ENCODE measurements around the gene DGAT2. TPM values are rescaled to one million over a fixed set of nuclear protein-coding genes. Genes with fewer than 3 reads are reported as not detected.

Gene DGAT2
- total RNA-seq, 4 donors from 2014 or later: 22.9 to 194 (median 52.8) TPM

DNA sequence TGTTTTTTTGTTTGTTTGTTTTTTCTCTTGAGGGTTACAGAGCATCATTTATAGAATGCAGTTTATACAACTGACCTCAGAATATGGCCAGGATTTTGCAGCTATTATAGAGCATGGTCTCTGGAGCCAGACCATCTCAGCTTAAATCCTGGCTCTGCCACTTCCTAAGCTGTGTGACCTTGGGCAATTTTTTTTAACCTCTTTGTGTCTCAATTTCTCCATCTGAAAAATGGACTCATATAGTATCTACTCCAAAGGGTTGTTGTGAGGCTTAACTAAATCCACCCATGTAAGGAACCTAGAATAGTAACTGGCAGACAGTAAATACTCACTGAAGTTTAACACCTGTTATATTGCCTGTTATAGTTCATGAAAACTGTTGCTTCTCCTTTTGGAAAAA lies 8.3 kb upstream of the DGAT2 start:
- no peaks in the 10 kb centered on the region for H3K36me3 ChIP-seq
- DNase-seq (ENCODE audit: low spot score in 2 of 2): no peak
- H3K9me3 ChIP-seq: no peaks in the 10 kb centered on the region
- peak overlapping the region in 1 of 4 donors; percentile 1 for H3K27ac ChIP-seq
- H3K27me3 ChIP-seq: no peaks in the 10 kb centered on the region
- TF ChIP-seq, protein P1, sequence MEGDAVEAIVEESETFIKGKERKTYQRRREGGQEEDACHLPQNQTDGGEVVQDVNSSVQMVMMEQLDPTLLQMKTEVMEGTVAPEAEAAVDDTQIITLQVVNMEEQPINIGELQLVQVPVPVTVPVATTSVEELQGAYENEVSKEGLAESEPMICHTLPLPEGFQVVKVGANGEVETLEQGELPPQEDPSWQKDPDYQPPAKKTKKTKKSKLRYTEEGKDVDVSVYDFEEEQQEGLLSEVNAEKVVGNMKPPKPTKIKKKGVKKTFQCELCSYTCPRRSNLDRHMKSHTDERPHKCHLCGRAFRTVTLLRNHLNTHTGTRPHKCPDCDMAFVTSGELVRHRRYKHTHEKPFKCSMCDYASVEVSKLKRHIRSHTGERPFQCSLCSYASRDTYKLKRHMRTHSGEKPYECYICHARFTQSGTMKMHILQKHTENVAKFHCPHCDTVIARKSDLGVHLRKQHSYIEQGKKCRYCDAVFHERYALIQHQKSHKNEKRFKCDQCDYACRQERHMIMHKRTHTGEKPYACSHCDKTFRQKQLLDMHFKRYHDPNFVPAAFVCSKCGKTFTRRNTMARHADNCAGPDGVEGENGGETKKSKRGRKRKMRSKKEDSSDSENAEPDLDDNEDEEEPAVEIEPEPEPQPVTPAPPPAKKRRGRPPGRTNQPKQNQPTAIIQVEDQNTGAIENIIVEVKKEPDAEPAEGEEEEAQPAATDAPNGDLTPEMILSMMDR (IDR thresholded peaks at IDR 0.05): no peak
- TF ChIP-seq POLR2A (IDR thresholded peaks at IDR 0.05): no peak
- no peak for TF ChIP-seq EP300 (IDR thresholded peaks at IDR 0.05)
- no peak overlapping the region for H3K4me3 ChIP-seq
- no peaks in the 10 kb centered on the region for H3K4me1 ChIP-seq

DNA sequence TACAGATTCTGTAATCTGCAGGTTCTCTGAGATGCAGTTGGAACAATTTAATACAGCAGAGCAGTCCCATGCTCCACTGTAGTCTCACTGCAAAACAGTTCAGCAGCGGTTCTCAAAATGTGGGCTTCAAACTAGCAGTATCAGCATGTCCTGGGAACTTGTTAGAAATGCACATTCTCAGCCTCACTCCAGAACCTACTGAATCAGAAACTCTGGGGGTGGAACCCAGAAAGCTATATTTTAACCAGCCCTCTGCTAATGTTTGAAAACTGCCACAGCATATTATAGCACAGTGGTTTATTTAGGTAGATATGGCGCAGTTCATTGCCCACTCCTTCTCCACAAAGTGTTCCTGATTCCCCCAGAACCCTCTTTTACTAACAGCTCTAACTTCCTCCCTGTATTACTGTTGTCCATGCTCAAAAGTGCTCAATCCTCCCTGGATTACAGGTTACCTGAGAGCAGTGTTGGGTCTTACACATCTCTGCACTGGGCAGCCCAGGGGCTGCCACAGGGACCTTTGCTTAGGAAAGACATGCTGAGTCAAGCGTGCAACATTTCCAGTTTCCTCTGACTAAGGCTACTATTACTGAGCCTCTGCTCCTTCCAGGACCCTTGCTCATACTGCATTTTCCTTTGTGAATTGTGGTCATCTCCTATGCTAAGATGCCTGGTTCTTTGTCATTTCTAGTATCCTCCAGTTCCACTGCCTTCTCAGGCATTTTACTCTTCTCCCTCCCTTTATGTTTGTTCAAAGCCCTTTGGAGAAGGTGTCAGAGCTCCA lies 7.7 kb upstream of the DGAT2 start:
- Histone ChIP-seq H3K36me3 (no peaks in the 10 kb centered on the region), H3K9me3 (no peaks in the 10 kb centered on the region), H3K27me3 (peaks cover 0 to under 1% of the 10 kb centered on the region in 2 donors), H3K4me3 (no peak overlapping the region), H3K27ac (peak overlapping the region in 1 of 4 donors; percentile 1), H3K4me1 (no peaks in the 10 kb centered on the region)
- DNase-seq (ENCODE audit: low spot score in 2 of 2): no peak
- TF ChIP-seq, protein P1 (IDR thresholded peaks at IDR 0.05): no peak
- no peak for TF ChIP-seq POLR2A (IDR thresholded peaks at IDR 0.05)
- no peak for TF ChIP-seq EP300 (IDR thresholded peaks at IDR 0.05)
- 72 to 85% methylated on average over 3 of the region's 3 CpGs for WGBS, 2 donors

DNA sequence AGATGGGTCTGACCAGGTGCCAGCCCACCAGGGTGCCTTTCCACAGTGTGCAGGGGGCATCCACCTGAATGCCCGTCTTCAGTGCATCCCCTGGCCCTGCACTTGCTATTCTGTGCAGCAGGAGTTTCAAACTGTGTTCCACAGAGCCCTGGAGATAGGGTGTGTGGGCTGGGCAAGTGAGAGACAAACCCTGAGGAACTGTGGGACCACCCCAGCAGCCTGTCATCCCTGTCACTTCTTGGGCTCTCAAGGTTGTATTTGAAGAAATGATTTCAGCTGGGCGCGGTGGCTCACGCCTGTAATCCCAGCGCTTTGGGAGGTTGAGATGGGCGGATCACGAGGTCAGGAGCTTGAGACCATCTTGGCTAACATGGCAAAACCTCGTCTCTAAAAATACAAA lies 6.4 kb upstream of the DGAT2 start:
- peaks cover 0 to 13% of the 10 kb centered on the region in 2 donors for H3K27me3 ChIP-seq
- no peaks in the 10 kb centered on the region for H3K36me3 ChIP-seq
- DNase-seq (ENCODE audit: low spot score in 2 of 2): no peak
- H3K9me3 ChIP-seq: no peaks in the 10 kb centered on the region
- H3K4me1 ChIP-seq: no peaks in the 10 kb centered on the region
- WGBS, 2 donors: 92 to 95% methylated on average over 8 of the region's 8 CpGs
- TF ChIP-seq, protein P1 (IDR thresholded peaks at IDR 0.05): no peak
- TF ChIP-seq EP300 (IDR thresholded peaks at IDR 0.05) (no peak), POLR2A (IDR thresholded peaks at IDR 0.05) (no peak)
- no peak overlapping the region for H3K4me3 ChIP-seq
- H3K27ac ChIP-seq: no peak overlapping the region

DNA sequence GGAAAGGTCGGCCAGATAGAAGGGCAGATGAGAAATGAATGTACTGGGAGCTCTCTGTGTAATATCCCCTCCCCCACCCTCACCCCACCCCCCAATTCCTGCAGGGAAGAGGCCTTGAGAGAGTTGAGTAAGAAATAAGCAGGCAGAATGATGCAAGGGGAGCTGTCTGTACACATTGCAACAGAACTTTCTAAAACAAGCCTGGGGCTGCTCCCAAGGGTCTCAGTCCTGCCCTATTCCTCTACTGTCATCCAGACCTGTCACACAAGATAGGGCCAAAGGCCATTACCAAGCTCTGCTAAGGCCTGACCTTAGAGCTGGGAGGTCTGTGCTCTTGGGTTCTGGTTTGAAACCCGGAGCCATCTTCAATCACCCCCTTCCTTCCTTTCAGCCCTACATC lies 5.7 kb upstream of the DGAT2 start:
- TF ChIP-seq EP300 (IDR thresholded peaks at IDR 0.05) (peak in 1 of 2 donors; percentile 22), POLR2A (IDR thresholded peaks at IDR 0.05) (no peak)
- TF ChIP-seq, protein P1 (IDR thresholded peaks at IDR 0.05): no peak
- H3K4me3 ChIP-seq: no peak overlapping the region
- peaks cover 0 to 20% of the 10 kb centered on the region in 2 donors for H3K27me3 ChIP-seq
- peak overlapping the region in 1 of 4 donors; percentile 7 for H3K27ac ChIP-seq
- 60 to 64% methylated on average over 2 of the region's 2 CpGs for WGBS, 2 donors
- H3K9me3 ChIP-seq: no peaks in the 10 kb centered on the region
- H3K4me1 ChIP-seq: peaks cover 0 to 6% (median 2%) of the 10 kb centered on the region in 4 donors
- no peak for DNase-seq (ENCODE audit: low spot score in 2 of 2)
- no peaks in the 10 kb centered on the region for H3K36me3 ChIP-seq

DNA sequence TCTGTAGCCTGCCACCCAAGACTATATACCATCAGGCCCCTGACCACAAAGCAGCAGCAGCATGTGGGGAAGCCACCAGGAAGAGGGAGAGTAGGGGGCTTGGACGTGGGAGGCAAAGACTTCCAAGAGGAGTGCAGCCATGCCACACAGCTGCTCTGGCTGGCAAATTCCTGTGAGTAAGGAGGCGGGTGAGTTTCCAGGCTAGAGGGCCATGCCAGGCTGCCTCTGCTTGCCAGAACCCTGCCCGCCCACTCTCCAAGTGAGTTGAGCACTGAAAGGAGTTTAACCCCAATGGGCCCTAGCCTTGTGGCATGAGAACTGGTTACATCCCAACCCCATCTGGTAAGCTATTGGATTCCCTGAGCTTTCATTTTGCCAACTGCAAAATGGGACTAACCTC lies 4.7 kb upstream of the DGAT2 start:
- H3K36me3 ChIP-seq: no peaks in the 10 kb centered on the region
- WGBS, 2 donors: 47 to 54% methylated on average over 3 of the region's 3 CpGs
- no peak overlapping the region for H3K4me3 ChIP-seq
- DNase-seq (ENCODE audit: low spot score in 2 of 2): no peak
- no peak for TF ChIP-seq EP300 (IDR thresholded peaks at IDR 0.05)
- TF ChIP-seq, protein P1 (IDR thresholded peaks at IDR 0.05): no peak
- TF ChIP-seq POLR2A (IDR thresholded peaks at IDR 0.05): no peak
- no peaks in the 10 kb centered on the region for H3K9me3 ChIP-seq
- H3K27me3 ChIP-seq: peaks cover 0 to 29% of the 10 kb centered on the region in 2 donors
- H3K27ac ChIP-seq: peak overlapping the region in 1 of 4 donors; percentile 7
- H3K4me1 ChIP-seq: peaks cover 0 to 15% (median 10%) of the 10 kb centered on the region in 4 donors
